Endodermal cell (in vitro differentiated cells): ENCODE data around the gene SREBF2. TPM values are rescaled to one million over a fixed set of nuclear protein-coding genes. Genes with fewer than 3 reads are reported as not detected.

ENCODE experiments used
- DNase-seq: peaks from one replicate; pipeline ENCODE4 v3.0.0-alpha.2; 2017
- H3K27ac ChIP-seq: 2 replicates; pipeline ENCODE4 v1.5.1; 2013; ENCODE audit warnings: mild to moderate bottlenecking, low read depth, low read length, moderate library complexity
- H3K27me3 ChIP-seq: 2 replicates; pipeline ENCODE4 v1.6.1; 2013; ENCODE audit warnings: mild to moderate bottlenecking, low read length, moderate library complexity; ENCODE audit not compliant: insufficient read depth, control insufficient read depth, poor library complexity, severe bottlenecking
- H3K36me3 ChIP-seq: 2 replicates; pipeline ENCODE4 v1.7.0; 2013; ENCODE audit warnings: mild to moderate bottlenecking, low read length, moderate library complexity; ENCODE audit not compliant: control insufficient read depth, insufficient read depth
- H3K4me1 ChIP-seq: one replicate; pipeline ENCODE4 v1.7.0; 2013; ENCODE audit warnings: low read length; ENCODE audit not compliant: control insufficient read depth, insufficient read depth
- H3K4me3 ChIP-seq: 2 replicates; pipeline ENCODE4 v1.5.1; 2013; ENCODE audit warnings: mild to moderate bottlenecking, low read length, moderate library complexity
- H3K9ac ChIP-seq: 2 replicates; pipeline ENCODE4 v1.6.1; 2013; ENCODE audit warnings: mild to moderate bottlenecking, low read length, moderate library complexity; ENCODE audit not compliant: poor library complexity, severe bottlenecking; ENCODE audit errors: extremely low read depth
- H3K9me3 ChIP-seq: 2 replicates; pipeline ENCODE4 v1.6.1; 2013; ENCODE audit warnings: mild to moderate bottlenecking, low read length, moderate library complexity; ENCODE audit not compliant: control insufficient read depth
- H3K27ac Mint-ChIP-seq: 2 replicates; pipeline ENCODE4 v1.8.0; 2020; ENCODE audit warnings: mixed read lengths
- H3K27me3 Mint-ChIP-seq: 2 replicates; pipeline ENCODE4 v1.8.0; 2021; ENCODE audit warnings: mild to moderate bottlenecking, mixed read lengths; ENCODE audit not compliant: insufficient read depth
- H3K36me3 Mint-ChIP-seq: 2 replicates; pipeline ENCODE4 v1.8.0; 2020; ENCODE audit warnings: low read depth, mixed read lengths
- H3K4me1 Mint-ChIP-seq: 2 replicates; pipeline ENCODE4 v1.8.0; 2020; ENCODE audit warnings: mixed read lengths
- H3K4me3 Mint-ChIP-seq: 2 replicates; pipeline ENCODE4 v1.8.0; 2020; ENCODE audit warnings: mild to moderate bottlenecking, moderate library complexity, mixed read lengths
- H3K9me3 Mint-ChIP-seq: 2 replicates; pipeline ENCODE4 v1.8.0; 2020; ENCODE audit warnings: mild to moderate bottlenecking, mixed read lengths
- CTCF ChIP-seq: fragments of 200-600 bp; sonication (generic); conservative IDR thresholded peaks from 2 replicates; pipeline ENCODE4 v1.5.0; 2021; ENCODE audit warnings: antibody characterized with exemption, mild to moderate bottlenecking
- WGBS, 2 experiments: methylation state at CpG; one replicate each; pipeline versions ENCODE4 v1.1.5 to v1.1.7; 2013; ENCODE audit warnings: missing lambda C conversion rate in 2 of 2, mixed read lengths in 1 of 2; ENCODE audit not compliant: insufficient coverage in 1 of 2, insufficient read length in 1 of 2; 5-methylcytosine and 5-hydroxymethylcytosine counted together
- total RNA-seq, 2 donors: library from RNA; stranded (reverse); fragmentation: NEBNext Ultra II Directional in 1 of 2; extraction: Animal tissue kit (Norgen Biotek cat#: 25700) in 1 of 2; gene quantifications; 2 replicates in 1 of 2; 3 replicates in 1 of 2; pipeline ENCODE4 v1.2.1, GENCODE V29; 2021

SREBF2 gene
- total RNA-seq, 2 donors from 2014 or later = 125 to 135 TPM

- Mint-ChIP-seq H3K27me3 (no peaks in the 10 kb centered on the region), H3K4me3 (no peak overlapping the region), H3K4me1 (peaks cover 56% of the 10 kb centered on the region), H3K36me3 (peaks cover 17% of the 10 kb centered on the region), H3K9me3 (no peaks in the 10 kb centered on the region), H3K27ac (no peak overlapping the region)
- no peak overlapping the region for H3K4me3 ChIP-seq
- H3K36me3 ChIP-seq = peaks cover 36% of the 10 kb centered on the region
- no peak overlapping the region for H3K9ac ChIP-seq
- H3K27me3 ChIP-seq = no peaks in the 10 kb centered on the region
- H3K9me3 ChIP-seq = no peaks in the 10 kb centered on the region
- no peak for TF ChIP-seq CTCF
- WGBS, 2 experiments = 96 to 100% methylated on average over 8 of the region's 8 CpGs
- no peak for DNase-seq
- H3K4me1 ChIP-seq = peaks cover 28% of the 10 kb centered on the region
- H3K27ac ChIP-seq = no peak overlapping the region
Observed at GRCh38 chr22:41842996-41843970, 10.4 kb downstream of the SREBF2 start.

- DNase-seq = no peak
- H3K27me3 ChIP-seq = no peaks in the 10 kb centered on the region
- H3K9me3 ChIP-seq = no peaks in the 10 kb centered on the region
- H3K36me3 Mint-ChIP-seq = peaks cover 21% of the 10 kb centered on the region
- H3K4me1 Mint-ChIP-seq = peaks cover 57% of the 10 kb centered on the region
- H3K36me3 ChIP-seq = peaks cover 34% of the 10 kb centered on the region
- WGBS, 2 experiments = no CpG with 5 or more reads among the region's 1 CpG
- H3K9ac ChIP-seq = no peak overlapping the region
- H3K27ac ChIP-seq = no peak overlapping the region
- peaks cover 28% of the 10 kb centered on the region for H3K4me1 ChIP-seq
- no peaks in the 10 kb centered on the region for H3K9me3 Mint-ChIP-seq
- H3K27me3 Mint-ChIP-seq = no peaks in the 10 kb centered on the region
- H3K27ac Mint-ChIP-seq = peak overlapping the region; percentile 49
- no peak for TF ChIP-seq CTCF
- H3K4me3 Mint-ChIP-seq = no peak overlapping the region
- H3K4me3 ChIP-seq = no peak overlapping the region
Observed at GRCh38 chr22:41844036-41844435, 11.1 kb downstream of the SREBF2 start.

- peaks cover 53% of the 10 kb centered on the region for H3K4me1 Mint-ChIP-seq
- H3K27me3 Mint-ChIP-seq = no peaks in the 10 kb centered on the region
- H3K9me3 ChIP-seq = no peaks in the 10 kb centered on the region
- H3K36me3 ChIP-seq = peaks cover 34% of the 10 kb centered on the region
- H3K4me1 ChIP-seq = peaks cover 28% of the 10 kb centered on the region
- 68 to 77% methylated on average over 3 of the region's 3 CpGs for WGBS, 2 experiments
- no peaks in the 10 kb centered on the region for H3K27me3 ChIP-seq
- no peaks in the 10 kb centered on the region for H3K9me3 Mint-ChIP-seq
- H3K4me3 Mint-ChIP-seq = no peak overlapping the region
- no peak overlapping the region for H3K27ac Mint-ChIP-seq
- no peak for DNase-seq
- no peak overlapping the region for H3K9ac ChIP-seq
- no peak overlapping the region for H3K27ac ChIP-seq
- TF ChIP-seq CTCF = no peak
- H3K4me3 ChIP-seq = peak overlapping the region; percentile 20
- H3K36me3 Mint-ChIP-seq = peaks cover 19% of the 10 kb centered on the region
Observed at GRCh38 chr22:41844513-41844912, 11.6 kb downstream of the SREBF2 start.
